ENCODE results near the gene RASD1.

GRCh38 chr17:17487998-17488397 is 8.2 kb downstream of the RASD1 start:
- TF ChIP-seq CTCF (conservative IDR thresholded peaks at IDR 0.05; ENCODE audit: low read depth in 2 of 2) (no peak), POLR2AphosphoS5 (IDR thresholded peaks at IDR 0.05; ENCODE audit: low read depth) (no peak), JUNB (IDR thresholded peaks at IDR 0.05; ENCODE audit: unreplicated experiment) (no peak)
